Stimulated activated CD8-positive, alpha-beta memory T cell treated with anti-CD3 and anti-CD28 coated beads, Interleukin-4, amount 100 ng/mL, for 24 hours (primary cell): Measurements from ENCODE around the gene BSN.

Experiments used
- DNase-seq: peaks from one replicate; pipeline ENCODE4 v3.0.0-alpha.2; 2020; ENCODE audit warnings: low read depth

BSN gene

DNA sequence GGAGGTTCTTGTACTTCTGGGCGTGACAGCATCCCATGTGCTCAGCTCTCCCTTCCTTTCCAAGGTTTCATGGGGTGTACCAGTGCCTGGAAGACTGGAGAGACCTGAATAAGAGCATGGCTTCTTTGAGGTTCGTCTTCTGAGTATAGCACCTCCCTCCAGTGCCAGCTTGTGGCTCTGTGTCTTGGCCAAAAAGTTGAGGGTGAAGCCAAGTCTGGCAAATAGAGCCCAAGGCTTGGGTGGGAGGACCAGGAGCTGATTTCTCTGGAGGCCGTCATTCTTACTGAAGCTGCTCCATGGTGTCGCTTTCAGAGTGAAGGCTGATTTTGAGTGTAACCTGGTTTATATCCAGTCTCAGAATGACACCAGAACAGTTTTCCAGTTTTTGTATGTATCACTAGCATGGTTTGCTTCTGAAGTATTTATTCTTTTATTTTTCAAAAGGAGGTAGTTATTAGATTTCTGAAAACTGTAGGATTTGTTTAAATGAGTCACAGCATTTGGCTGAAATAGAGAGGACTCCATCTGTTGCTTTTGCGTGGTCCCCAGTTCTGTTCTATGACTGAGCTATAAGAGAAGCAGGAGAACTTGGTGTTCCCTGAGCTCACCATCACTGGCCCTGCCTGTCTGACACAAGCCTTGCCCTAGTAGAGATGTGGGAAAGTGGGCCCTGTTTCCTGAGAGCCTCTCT is 47.2 kb downstream of the BSN start:
- DNase-seq, result no peak

DNA sequence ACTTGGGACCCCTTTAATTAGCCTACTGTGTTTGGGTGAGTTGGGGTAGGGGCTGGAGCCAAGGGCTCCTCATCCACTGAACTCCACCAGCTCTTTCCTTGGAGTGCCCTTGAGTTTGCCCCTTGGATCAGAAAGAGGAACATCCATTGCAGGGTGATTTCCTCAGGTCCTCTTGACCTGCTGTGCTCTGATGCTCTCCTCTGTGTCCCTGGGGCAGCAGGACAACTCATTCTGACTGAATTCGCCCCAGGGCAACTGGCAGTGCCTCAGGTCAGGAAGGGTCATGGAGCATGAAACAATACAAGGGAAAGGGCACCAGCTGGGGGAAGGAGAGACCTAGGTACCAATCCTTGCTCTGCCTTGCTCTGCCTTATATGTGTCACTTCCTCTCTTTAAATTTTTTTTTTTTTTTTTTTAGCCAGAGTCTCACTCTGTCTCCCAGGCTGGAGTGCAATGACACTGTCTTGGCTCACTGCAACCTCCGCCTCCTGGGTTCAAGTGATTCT is 47.8 kb downstream of the BSN start:
- no peak for DNase-seq

DNA sequence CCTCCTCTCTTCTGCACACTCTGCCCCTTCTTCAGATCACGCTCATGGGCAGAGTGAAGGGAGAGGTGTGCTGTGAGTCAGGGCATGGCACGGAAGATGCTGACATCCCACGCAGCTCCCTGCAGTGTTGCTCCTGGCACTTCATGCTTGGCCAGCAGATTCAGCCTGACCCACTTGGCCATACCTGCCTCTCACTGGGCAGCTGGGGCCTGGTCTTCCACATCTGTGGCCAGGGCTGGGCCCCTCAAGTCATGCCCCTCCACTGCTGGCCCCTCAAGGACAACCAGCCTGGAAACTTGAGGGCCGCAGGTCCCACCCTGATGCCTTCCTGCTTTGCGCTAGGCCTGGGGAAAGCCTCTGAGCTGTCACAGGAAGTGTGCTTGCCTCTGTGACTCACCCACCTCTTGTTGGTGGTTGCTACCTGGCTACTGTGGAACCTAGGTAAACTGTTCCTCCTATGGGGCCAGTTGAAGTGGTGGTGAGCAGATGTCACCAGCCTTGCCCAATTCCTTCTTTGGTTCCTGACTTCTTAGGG is 48.7 kb downstream of the BSN start:
- peak; percentile 21 for DNase-seq

DNA sequence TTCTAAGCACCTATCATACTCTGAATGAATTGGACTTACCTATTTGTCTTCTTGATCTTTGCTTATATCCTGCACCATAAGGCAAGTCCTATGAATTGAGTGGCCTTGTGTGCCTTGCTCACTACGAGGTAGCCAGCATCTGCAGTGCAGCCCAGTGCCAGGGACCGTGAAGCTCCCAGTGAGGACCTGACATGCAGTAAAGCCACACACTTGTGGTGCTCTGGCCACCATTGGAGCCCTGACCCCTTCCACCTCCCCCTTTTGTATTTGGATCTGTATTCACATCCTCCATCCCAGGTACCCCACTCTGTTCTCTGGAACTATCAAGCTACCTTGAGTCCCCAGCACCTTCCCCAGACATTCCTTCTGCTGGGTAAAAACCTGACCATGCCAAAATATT is 52.1 kb downstream of the BSN start:
- no peak for DNase-seq

DNA sequence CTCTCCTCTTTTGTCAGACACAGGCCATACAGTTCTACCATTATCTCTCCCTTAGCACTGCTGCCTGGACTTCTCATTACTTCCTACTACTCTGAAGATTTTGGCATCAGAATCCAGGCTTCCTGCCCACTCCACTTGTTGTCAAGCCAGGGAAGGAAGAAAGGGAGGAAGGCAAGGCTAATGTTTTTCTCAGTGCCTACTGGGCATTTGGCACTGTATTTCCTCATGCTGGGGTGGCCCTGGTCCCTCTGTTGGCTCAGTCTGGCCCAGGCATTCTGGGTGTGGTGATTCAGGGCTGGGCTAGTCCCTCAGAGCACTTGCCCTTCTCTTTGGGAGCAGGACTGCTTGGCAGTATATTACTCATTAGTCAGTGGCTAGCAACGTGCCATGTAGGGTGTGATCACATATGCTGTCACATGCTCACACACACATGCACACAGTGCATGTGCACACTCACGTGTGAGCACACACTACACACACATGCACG is 52.9 kb downstream of the BSN start:
- DNase-seq, result no peak

DNA sequence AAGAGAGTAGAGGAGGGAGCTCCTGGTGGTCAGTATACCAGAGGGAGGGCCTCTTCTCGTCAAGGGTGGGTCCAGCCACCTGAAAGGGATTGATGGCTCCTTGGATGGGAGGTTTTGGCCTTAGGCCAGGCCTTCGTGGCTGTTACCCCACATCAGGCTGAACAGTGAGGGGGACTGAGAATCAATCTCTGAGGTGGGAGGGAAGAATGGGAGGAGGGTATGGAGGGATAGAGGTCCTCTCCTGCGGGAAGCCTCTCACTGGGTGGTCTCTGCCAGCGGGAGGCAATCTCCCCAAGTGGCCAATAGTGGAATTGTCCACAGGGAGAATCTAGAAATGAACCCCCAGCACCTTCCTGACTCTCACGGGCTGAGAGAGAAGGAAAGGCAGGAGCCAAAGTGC is 53.5 kb downstream of the BSN start:
- no peak for DNase-seq

DNA sequence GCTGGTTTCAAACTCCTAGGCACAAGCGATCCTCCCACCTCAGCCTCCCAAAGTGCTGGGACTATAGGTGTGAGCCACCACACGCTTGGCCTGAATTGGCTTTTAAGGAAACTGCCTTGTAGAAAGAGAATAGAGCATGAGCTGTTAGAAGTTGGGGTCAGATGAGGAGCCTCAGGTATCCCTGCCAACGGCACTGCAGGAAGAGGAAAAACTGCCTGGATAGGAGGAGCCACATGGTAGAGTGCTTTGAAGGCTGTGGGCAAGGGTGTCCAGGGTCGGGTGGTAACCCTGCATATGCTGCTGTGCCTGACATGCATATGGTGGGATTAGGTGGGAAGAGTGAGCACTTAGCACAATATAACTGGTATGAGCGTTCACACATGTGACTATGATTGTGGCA is 55.0 kb downstream of the BSN start:
- DNase-seq, result no peak

DNA sequence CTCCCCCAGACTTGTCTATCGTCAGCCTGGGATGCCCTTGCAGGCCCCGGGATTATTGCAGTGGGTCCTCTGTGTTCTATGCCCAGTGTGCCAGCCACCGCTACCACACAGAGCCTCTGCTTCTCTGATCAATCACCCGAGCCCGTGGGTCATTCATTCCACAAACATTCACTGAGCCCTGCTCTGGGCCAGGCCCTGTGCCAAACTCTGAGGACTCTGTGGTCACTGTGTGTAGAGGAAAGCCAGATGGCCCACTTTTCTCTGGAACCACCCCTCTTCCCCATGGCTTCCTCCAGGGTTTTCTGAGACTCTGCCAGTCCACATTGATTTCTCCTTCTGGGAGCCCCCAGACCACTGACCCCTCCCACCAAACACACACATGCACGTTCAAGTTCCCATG is 55.5 kb downstream of the BSN start:
- no peak for DNase-seq

DNA sequence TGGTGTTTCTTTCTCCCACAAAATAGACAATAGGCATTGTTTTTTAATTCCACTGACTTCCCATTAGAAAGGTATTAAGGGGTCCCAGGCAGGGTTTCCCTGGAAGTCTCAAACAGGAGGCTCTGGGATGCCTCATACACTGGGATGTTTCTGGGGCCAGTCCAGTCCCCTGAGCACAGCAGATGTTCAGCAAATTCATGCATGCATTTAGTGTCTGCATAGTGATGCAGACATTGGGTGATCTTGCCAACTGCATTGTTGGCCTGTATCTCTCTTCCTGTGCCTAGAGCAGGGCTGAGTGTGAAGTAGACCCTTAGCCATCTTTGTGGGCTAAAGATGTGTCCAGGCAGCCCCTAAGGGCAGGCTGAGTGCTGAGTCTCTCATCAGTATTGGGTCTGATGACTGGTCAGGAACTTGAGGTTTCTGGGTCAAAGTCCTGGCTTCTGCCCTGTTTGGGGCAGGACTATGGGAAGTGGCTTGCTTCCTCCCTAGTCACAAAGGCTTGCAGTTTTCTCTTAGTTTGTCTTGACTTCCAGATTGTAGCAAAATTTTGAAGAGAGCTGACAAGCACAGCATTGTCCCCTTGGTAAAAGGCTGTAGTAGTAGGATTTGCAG is 56.5 kb downstream of the BSN start:
- DNase-seq, result no peak

DNA sequence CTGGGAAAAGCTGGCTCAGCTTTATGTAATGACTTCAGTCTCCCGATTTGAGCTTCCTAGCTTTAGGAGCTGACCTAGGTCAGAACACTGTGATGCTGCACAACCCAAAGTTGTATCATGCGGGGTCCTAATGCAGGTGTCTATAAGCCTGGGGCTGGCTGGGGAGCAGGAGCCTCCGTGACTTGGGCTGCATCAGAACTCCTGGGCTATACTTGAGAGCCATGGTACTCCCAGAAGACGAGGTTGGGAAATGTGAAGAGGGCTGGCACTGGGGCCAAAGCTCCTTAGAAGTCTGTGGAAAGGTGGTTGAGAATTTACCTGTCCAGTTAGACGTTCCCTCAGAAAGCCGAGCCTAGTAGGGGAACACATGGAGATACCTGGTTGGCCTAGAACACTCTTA is 57.0 kb downstream of the BSN start:
- no peak for DNase-seq

DNA sequence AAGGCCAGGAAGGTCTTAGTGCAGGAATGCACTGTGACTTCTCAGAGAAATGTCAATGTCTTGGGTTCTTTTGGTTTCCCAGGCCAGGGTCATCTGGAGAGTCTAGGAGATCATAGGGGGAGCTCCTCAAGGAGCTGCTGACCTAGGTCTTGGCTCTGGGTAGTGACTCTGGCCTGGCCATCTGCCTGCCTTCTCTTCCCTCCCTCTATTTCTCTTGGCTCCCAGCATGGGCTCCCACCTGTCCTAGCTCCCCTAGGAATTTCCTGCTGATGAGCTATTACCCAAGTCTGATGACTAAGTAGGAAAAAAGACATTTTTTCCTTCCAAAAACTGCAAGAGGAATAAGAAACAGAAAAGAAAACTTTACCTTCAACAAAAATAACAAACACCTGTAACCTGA is 57.4 kb downstream of the BSN start:
- DNase-seq, result no peak

DNA sequence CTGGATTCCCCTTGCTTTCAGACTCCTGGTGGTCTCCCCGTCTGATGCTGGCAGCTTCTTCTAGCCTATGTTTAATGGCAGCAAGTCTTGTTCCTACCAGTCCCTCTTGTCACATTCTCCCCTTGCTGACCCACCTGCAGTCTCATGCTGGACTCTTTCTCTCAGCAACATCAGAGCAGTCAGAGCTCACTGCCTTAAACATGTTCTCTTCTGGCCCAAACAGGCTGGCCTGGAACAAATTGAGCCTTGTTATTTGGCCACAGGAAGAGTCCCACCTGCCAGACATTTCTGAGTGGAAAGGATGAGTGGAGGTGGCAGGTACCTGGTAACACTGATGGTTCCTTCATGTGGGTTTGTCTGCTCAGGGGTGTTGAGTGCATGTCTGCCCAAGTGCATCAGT is 60.7 kb downstream of the BSN start:
- DNase-seq, result no peak

DNA sequence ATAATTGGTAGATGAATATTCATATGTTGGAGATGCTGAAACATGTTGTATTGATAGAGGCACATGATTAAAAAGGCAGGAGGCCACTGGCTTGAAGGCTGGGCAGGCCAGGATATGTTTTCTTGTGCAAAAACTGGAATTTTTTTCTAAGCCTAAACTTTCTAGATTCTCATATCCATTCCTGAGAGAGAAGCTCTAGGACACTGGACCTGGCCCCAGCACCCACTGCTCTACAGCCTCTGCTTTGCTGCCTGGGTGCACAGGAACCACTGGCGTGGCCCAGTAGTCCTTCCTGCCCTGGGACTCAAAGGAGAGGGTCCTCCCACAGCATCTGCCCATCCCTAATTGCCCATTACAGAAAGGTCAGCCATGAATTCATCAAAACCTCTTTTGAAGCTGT is 61.8 kb downstream of the BSN start:
- DNase-seq, result no peak

DNA sequence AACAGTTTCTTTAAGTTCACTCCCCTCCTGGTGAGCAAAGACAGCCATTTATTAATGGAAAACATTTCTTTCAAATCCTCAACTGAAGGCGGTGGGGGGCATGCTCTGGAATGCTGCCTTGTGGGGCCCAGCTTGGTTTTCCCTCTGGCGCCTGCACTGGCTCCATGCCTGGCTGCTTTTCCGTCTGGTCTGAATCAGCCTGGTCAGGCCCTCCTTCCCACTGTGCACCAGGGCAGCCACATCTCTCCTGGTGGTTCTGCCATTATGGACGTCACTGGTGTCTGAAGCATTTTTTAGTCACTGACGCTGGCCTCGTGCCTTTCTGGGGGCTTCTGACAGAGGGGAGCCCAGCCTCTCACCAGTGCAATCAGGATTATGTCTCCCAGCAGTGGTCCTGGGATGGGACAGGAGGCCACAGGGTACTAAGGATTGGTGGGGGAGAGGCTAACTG is 62.2 kb downstream of the BSN start:
- DNase-seq, result no peak

DNA sequence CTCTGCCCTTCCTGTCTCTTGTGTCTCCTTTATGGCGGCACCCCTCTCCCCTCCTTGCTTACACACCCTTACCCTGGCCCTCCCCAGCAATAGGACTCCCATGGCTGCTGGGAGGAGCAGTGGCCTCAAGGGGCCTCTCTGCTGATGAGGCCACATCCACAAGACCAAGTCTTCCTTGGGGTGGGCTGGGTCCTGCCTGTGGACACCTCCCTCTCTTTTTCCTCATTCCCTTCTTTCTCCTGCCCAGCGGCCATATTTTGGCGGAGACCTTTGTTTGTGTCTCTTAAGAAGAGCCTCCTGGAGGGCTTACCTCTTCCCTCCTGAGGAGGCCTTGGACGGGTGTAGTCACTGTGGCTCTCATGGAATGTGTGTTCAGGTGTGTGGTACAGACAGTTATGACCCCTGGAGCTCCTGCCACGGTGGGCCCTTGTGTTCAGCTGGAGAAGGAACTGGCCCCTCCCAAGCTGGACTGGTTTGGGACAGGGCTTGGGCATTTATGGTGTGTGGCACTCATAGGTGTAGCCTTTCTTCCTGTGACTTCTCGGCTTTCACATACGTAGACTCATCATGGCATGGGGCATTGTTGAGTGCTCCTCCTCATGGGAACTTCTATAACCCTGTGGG is 63.2 kb downstream of the BSN start:
- no peak for DNase-seq

DNA sequence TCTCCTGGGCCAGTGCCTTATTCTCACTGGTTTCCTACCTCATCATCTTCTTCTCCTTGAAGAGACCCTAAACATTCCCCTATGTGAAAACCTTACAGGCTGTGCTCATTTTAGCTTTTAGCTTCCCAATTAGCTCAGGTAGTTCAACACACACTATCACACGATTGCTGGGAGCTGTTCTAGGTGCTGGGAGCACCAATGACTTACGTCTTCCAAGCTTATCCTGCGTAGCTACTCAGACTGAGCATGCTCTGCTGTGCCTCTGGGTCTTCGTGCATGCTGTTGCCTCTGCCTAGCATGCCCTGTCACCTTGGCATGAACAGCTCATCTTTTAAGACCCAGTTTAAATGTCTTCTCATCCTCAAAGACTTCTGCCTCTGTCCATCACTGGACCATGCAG is 64.1 kb downstream of the BSN start:
- DNase-seq, result no peak

DNA sequence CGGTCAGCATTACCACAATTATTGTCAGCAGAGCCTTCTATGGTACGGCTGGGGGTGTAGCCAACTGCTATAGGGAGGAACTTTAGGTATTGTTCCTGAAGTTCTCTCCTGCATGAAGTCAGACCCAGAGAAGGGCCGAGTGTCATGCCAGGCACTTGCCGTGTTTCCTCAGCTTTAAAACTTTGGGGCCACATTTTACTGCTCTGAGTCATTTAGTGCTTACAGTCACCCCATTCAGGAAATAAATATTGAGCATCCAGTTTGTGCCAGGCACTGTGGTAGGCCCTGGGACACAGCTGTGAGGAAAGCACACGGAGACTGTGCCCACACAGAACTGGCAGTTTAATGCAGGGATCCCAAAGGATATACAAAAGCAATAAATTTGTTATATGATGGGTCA is 65.4 kb downstream of the BSN start:
- no peak for DNase-seq

DNA sequence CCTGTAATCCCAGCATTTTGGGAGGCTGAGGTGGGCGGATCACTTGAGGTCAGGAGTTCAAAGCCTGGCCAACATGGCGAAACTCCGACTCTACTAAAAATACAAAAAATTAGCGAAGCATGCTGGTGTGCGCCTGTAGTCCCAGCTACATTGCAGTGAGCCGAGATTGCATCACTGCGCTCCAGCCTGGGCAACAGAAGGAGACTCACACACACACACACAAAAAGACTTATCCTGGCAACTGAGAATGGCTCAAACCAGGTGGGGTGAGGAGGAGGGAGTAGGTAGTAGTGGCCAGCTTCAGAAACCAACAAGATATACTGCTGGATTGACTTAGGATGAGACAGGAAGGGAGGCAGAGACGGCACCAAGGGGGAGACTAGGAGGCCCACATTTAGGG is 66.5 kb downstream of the BSN start:
- DNase-seq, result no peak

DNA sequence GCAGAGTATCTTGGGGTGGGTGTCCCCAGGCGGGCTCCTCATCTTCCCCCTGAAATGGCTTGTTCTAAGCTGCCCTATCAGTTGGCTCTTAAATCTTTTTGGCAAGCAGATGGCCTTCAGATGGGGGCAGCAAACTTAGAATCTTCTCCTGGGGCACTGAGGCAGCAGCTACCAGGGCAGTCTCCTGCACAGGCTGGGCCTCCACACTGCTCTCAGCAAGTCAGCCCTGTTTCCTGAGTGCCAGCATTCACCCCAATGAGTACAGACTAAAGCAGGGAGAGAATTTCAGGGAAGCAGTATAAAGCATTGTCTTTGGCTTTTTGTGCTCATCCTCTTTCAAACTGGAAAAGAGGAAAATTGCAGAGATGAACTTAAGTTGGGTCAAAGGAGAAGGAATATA is 68.8 kb downstream of the BSN start:
- no peak for DNase-seq

DNA sequence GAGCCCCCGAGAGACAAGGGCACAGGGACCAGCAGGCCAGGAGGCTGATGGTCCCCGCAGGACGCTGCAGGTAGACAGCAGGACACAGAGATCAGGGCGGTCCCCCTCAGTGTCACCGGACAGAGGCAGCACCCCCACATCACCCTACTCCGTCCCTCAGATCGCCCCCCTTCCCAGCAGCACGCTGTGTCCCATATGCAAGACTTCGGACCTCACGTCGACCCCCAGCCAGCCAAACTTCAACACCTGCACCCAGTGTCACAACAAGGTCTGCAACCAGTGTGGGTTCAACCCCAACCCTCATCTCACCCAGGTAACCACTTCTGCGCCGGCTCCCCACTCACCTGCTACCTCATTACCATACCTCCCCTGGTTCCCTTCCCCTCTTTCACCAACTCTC is 70.8 kb downstream of the BSN start:
- DNase-seq, result no peak

DNA sequence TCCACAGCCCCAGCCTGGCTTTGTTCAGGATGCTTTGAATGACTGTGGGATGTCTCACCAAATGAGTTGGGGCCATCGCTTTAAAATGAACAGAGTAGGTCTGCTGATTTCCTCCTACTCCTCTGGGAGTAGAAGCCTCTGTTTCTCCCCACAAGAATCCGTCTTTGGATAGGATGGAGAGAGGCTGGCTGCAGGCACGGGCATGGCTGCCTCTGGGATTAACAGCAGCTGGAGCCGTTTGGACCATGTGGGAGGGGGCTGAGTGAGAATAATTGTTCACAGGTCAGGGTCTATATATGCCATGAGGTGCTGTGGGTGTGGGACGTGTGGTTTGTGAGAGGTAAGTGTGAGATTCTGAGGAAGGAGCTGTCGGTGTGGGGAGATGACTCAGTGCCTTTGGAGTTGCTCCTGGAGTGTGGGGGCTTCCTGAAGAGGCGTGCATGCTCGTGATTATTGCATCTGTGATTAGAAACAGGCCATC is 71.9 kb downstream of the BSN start:
- no peak for DNase-seq

DNA sequence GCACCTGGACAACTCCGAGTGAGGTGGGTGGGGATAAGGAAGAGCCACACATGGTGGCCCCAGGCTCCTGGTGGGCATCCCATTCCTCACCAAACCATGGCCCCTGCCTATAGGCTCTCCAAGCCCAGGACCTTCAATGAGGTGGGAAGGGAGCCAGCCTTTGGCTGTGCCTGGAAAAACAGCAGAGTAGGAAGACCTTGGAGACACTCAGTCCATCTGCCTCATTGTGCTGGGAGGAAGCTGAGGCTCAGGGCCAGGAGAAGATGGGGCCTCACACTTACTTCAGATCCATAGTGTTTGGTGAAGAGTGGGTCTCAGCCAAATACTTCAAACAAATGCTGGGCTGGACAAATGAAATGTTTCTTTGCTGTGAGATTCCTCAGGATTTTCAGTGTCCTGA is 72.5 kb downstream of the BSN start:
- DNase-seq, result no peak

DNA sequence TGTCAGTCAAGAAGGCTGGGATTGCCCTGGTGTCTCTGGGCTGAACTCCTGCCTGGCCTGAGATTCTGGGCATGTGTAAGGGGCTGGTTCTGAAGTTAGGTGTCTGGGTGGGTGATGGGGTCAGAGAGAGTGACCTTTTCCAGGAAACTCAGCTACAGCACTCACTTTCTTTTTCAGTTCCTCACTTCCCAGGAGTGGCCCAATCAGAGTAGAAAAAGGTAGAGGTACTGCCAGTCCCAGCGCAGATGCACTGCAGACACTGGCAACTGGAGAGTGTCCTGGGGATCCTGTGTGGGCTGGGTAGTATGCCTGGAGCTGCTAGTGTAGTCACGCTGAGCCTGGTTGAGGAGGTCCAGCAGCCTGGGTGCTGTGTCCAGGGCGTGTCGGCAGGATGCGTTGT is 73.4 kb downstream of the BSN start:
- no peak for DNase-seq
